Natural killer cell treated with Interleukin-12 subunit alpha and Interleukin-12 subunit beta and Interleukin-15 and Interleukin-18, amount 100 ng/mL, for 72 hours (primary cell): Measurements from ENCODE around the gene CENPV. TPM values are rescaled to one million over a fixed set of nuclear protein-coding genes. Genes with fewer than 3 reads are reported as not detected.
A peak's percentile ranks its signal among the peaks of the same experiment; 100 is the strongest.
"Not testable (repeated sequence)": the region's sequence is repeated elsewhere in the genome, so short reads cannot be mapped to it uniquely, and the experiment has no call there.

ENCODE experiments used
- ATAC-seq, 2 donors: fragments of 150-1000 bp; cut with Tn5 transposase in 1 of 2; sonication (Bioruptor Pico), chemical (Tn5 transposase) in 1 of 2; 2 replicates each; pipeline ENCODE4 v1.10.0; 2021
- DNase-seq: peaks from one replicate; pipeline ENCODE4 v3.0.0; 2022; ENCODE audit warnings: low spot score
- H3K27ac Mint-ChIP-seq, 2 donors: 1 replicate in 1 of 2; 2 replicates in 1 of 2; pipeline ENCODE4 v1.8.0; 2022; ENCODE audit warnings: mixed read lengths in 2 of 2, mild to moderate bottlenecking in 1 of 2, moderate library complexity in 1 of 2
- H3K27me3 Mint-ChIP-seq, 2 donors: 1 replicate in 1 of 2; 2 replicates in 1 of 2; pipeline ENCODE4 v1.8.0; 2022; ENCODE audit warnings: mixed read lengths in 2 of 2
- H3K36me3 Mint-ChIP-seq: one replicate; pipeline ENCODE4 v1.8.0; 2022; ENCODE audit warnings: mixed read lengths
- H3K4me1 Mint-ChIP-seq, 2 donors: 1 replicate in 1 of 2; 2 replicates in 1 of 2; pipeline ENCODE4 v1.8.0; 2022; ENCODE audit warnings: low read depth in 2 of 2, mixed read lengths in 2 of 2, mild to moderate bottlenecking in 1 of 2
- H3K4me3 Mint-ChIP-seq: one replicate; pipeline ENCODE4 v1.8.0; 2022; ENCODE audit warnings: mixed read lengths
- H3K9me3 Mint-ChIP-seq: 2 replicates; pipeline ENCODE4 v1.8.0; 2022; ENCODE audit warnings: mixed read lengths
- total RNA-seq, 2 donors: library from RNA; stranded (reverse); gene quantifications; one replicate each; pipeline ENCODE4 v1.2.3, GENCODE V29; 2022

Gene CENPV
- total RNA-seq, 2 donors from 2014 or later = 24.7 to 71.1 TPM

GRCh38 chr17:16314859-16315258 lies 38.4 kb downstream of the CENPV start:
- Mint-ChIP-seq H3K36me3 (peaks cover 6% of the 10 kb centered on the region), H3K27ac (no peak overlapping the region), H3K9me3 (no peaks in the 10 kb centered on the region), H3K4me3 (no peak overlapping the region), H3K4me1 (peaks cover 6 to 12% of the 10 kb centered on the region in 2 donors), H3K27me3 (no peaks in the 10 kb centered on the region)
- DNase-seq (no peak), ATAC-seq (no peak)

- ATAC-seq (no peak), DNase-seq (no peak)
- Mint-ChIP-seq H3K9me3 (no peaks in the 10 kb centered on the region), H3K4me1 (peaks cover 6 to 12% of the 10 kb centered on the region in 2 donors), H3K4me3 (no peak overlapping the region), H3K27ac (no peak overlapping the region), H3K36me3 (peaks cover 6% of the 10 kb centered on the region), H3K27me3 (no peaks in the 10 kb centered on the region)
These were observed 39.1 kb downstream of the CENPV start for GRCh38 chr17:16314189-16314588.

GRCh38 chr17:16313139-16314090 lies 39.9 kb downstream of the CENPV start:
- no peak overlapping the region for H3K27ac Mint-ChIP-seq
- ATAC-seq (no peak), DNase-seq (no peak)
- H3K36me3 Mint-ChIP-seq = peaks cover 6% of the 10 kb centered on the region
- H3K9me3 Mint-ChIP-seq = no peaks in the 10 kb centered on the region
- no peaks in the 10 kb centered on the region for H3K27me3 Mint-ChIP-seq
- no peak overlapping the region for H3K4me3 Mint-ChIP-seq
- peaks cover 6 to 12% of the 10 kb centered on the region in 2 donors for H3K4me1 Mint-ChIP-seq

GRCh38 chr17:16312061-16312460 lies 41.2 kb downstream of the CENPV start:
- not testable (repeated sequence) for H3K4me3 Mint-ChIP-seq, H3K9me3 Mint-ChIP-seq, H3K36me3 Mint-ChIP-seq, ATAC-seq, H3K27ac Mint-ChIP-seq, DNase-seq, H3K27me3 Mint-ChIP-seq
- H3K4me1 Mint-ChIP-seq = peaks cover 6 to 12% of the 10 kb centered on the region in 2 donors

GRCh38 chr17:16306211-16306610 lies 47.1 kb downstream of the CENPV start:
- H3K4me3 Mint-ChIP-seq = no peak overlapping the region
- ATAC-seq = no peak
- H3K27ac Mint-ChIP-seq = no peak overlapping the region
- no peaks in the 10 kb centered on the region for H3K27me3 Mint-ChIP-seq
- H3K4me1 Mint-ChIP-seq = peaks cover 6 to 10% of the 10 kb centered on the region in 2 donors
- DNase-seq = no peak
- H3K36me3 Mint-ChIP-seq = peaks cover 5% of the 10 kb centered on the region
- H3K9me3 Mint-ChIP-seq = no peaks in the 10 kb centered on the region

GRCh38 chr17:16304830-16305229 lies 48.4 kb downstream of the CENPV start:
- no peak overlapping the region for H3K27ac Mint-ChIP-seq
- DNase-seq (no peak), ATAC-seq (no peak)
- no peaks in the 10 kb centered on the region for H3K4me1 Mint-ChIP-seq
- H3K27me3 Mint-ChIP-seq = no peaks in the 10 kb centered on the region
- no peaks in the 10 kb centered on the region for H3K9me3 Mint-ChIP-seq
- peaks cover 5% of the 10 kb centered on the region for H3K36me3 Mint-ChIP-seq
- H3K4me3 Mint-ChIP-seq = no peak overlapping the region

- ATAC-seq (no peak), DNase-seq (no peak)
- no peaks in the 10 kb centered on the region for H3K27me3 Mint-ChIP-seq
- H3K4me1 Mint-ChIP-seq = no peaks in the 10 kb centered on the region
- no peak overlapping the region for H3K4me3 Mint-ChIP-seq
- peaks cover 5% of the 10 kb centered on the region for H3K36me3 Mint-ChIP-seq
- no peak overlapping the region for H3K27ac Mint-ChIP-seq
- H3K9me3 Mint-ChIP-seq = no peaks in the 10 kb centered on the region
These were observed 50.4 kb downstream of the CENPV start for GRCh38 chr17:16302856-16303255.

GRCh38 chr17:16301963-16302855 lies 51.1 kb downstream of the CENPV start:
- DNase-seq = no peak
- ATAC-seq = no peak
- H3K4me1 Mint-ChIP-seq = no peaks in the 10 kb centered on the region
- no peaks in the 10 kb centered on the region for H3K27me3 Mint-ChIP-seq
- H3K27ac Mint-ChIP-seq = peak overlapping the region in 1 of 2 donors; percentile 19
- H3K4me3 Mint-ChIP-seq = no peak overlapping the region
- no peaks in the 10 kb centered on the region for H3K9me3 Mint-ChIP-seq
- H3K36me3 Mint-ChIP-seq = peaks cover 5% of the 10 kb centered on the region

- H3K27ac Mint-ChIP-seq = no peak overlapping the region
- no peaks in the 10 kb centered on the region for H3K27me3 Mint-ChIP-seq
- no peaks in the 10 kb centered on the region for H3K9me3 Mint-ChIP-seq
- DNase-seq (no peak), ATAC-seq (no peak)
- peaks cover 5% of the 10 kb centered on the region for H3K36me3 Mint-ChIP-seq
- no peak overlapping the region for H3K4me3 Mint-ChIP-seq
- no peaks in the 10 kb centered on the region for H3K4me1 Mint-ChIP-seq
These were observed 52.7 kb downstream of the CENPV start for GRCh38 chr17:16300554-16300953.

- H3K4me3 Mint-ChIP-seq = no peak overlapping the region
- no peaks in the 10 kb centered on the region for H3K27me3 Mint-ChIP-seq
- H3K27ac Mint-ChIP-seq = no peak overlapping the region
- no peaks in the 10 kb centered on the region for H3K9me3 Mint-ChIP-seq
- H3K36me3 Mint-ChIP-seq = peaks cover 5% of the 10 kb centered on the region
- DNase-seq (no peak), ATAC-seq (no peak)
- H3K4me1 Mint-ChIP-seq = peaks cover 0 to 4% of the 10 kb centered on the region in 2 donors
These were observed 55.1 kb downstream of the CENPV start for GRCh38 chr17:16298140-16298662.

GRCh38 chr17:16297367-16298139 lies 55.7 kb downstream of the CENPV start:
- Mint-ChIP-seq H3K9me3 (no peaks in the 10 kb centered on the region), H3K27ac (no peak overlapping the region), H3K36me3 (peaks cover 5% of the 10 kb centered on the region), H3K27me3 (no peaks in the 10 kb centered on the region), H3K4me3 (no peak overlapping the region), H3K4me1 (peaks cover 0 to 4% of the 10 kb centered on the region in 2 donors)
- ATAC-seq (no peak), DNase-seq (no peak)

- H3K27me3 Mint-ChIP-seq, H3K36me3 Mint-ChIP-seq, H3K4me1 Mint-ChIP-seq, ATAC-seq, H3K9me3 Mint-ChIP-seq, DNase-seq, H3K27ac Mint-ChIP-seq, H3K4me3 Mint-ChIP-seq: not testable (repeated sequence)
These were observed 57.2 kb downstream of the CENPV start for GRCh38 chr17:16296072-16296471.

- Mint-ChIP-seq H3K27me3 (no peaks in the 10 kb centered on the region), H3K4me1 (peaks cover 0 to 4% of the 10 kb centered on the region in 2 donors), H3K9me3 (no peaks in the 10 kb centered on the region), H3K27ac (no peak overlapping the region), H3K4me3 (no peak overlapping the region), H3K36me3 (no peaks in the 10 kb centered on the region)
- DNase-seq = no peak
- ATAC-seq = no peak
These were observed 58.7 kb downstream of the CENPV start for GRCh38 chr17:16294560-16294959.
